ENCODE measurements around the gene NLRP7.
"Not testable (repeated sequence)": the region's sequence is repeated elsewhere in the genome, so short reads cannot be mapped to it uniquely, and the experiment has no call there.

The NLRP7 gene

GRCh38 chr19:54947381-54947780 lies at the start of gene NLRP7:
TSS of gene NLRP7 (minus strand) at chr19:54947530.
- no peak for DNase-seq

DNA sequence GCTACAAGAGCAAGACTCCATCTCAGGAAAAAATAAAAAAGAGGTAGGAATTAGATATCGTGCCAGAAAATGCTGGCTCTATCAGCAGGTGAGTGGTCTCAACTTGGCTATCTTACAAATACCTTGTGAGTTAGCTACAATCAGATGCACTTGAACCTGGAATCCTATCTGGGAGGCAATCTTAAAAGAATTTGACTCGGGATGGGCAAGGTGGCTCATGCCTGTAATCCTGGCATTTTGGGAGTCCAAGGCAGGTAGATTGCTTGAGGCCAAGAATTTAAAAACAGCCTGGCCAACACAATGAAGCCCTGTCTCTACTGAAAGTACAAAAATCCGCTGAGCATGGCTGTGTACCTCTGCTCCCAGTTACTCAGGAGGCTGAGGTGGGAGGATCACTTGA lies 48.2 kb upstream of the NLRP7 start:
- no peak for DNase-seq

- not testable (repeated sequence) for DNase-seq
Measured at GRCh38 chr19:54989531-54989930, 42.2 kb upstream of the NLRP7 start.

DNA sequence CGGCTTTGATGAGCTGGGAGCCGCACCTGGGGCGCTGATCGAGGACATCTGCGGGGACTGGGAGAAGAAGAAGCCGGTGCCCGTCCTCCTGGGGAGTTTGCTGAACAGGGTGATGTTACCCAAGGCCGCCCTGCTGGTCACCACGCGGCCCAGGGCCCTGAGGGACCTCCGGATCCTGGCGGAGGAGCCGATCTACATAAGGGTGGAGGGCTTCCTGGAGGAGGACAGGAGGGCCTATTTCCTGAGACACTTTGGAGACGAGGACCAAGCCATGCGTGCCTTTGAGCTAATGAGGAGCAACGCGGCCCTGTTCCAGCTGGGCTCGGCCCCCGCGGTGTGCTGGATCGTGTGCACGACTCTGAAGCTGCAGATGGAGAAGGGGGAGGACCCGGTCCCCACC lies 35.2 kb upstream of the NLRP7 start:
- DNase-seq: not testable (repeated sequence)

- not testable (repeated sequence) for DNase-seq
Measured at GRCh38 chr19:54973229-54974090, 26.1 kb upstream of the NLRP7 start.

DNA sequence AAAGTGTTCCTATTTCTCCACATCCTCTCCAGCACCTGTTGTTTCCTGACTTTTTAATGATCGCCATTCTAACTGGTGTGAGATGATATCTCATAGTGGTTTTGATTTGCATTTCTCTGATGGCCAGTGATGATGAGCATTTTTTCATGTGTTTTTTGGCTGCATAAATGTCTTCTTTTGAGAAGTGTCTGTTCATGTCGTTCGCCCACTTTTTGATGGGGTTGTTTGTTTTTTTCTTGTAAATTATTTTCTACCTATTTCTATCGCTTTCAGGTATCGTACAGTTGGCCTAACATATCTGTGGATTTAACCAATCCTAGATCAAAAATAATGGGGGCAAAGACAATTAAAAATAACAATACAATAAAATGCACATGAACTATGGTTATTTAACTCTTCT lies 24.1 kb upstream of the NLRP7 start:
- not testable (repeated sequence) for DNase-seq

DNA sequence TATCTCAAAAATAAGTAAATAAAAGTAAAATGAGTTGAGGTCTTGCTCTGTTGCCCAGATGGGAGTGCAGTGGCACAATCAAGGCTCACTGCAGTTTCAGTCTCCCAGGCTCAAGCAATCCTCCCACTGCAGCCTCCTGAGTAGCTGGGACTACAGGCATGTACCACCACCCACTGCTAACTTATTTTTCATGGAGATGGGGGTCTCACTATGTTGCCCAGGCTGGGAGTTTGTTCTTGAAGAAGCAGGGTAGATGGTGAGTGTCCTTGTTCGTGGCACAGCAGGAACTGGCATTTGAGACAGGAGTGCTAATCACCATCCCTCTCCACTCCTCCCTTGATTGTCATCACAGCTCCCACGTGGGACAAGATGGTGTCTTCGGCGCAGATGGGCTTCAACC lies 22.3 kb upstream of the NLRP7 start:
- no peak for DNase-seq

GRCh38 chr19:54967611-54968010 lies 20.3 kb upstream of the NLRP7 start:
- DNase-seq: no peak

- DNase-seq: not testable (repeated sequence)
Measured at GRCh38 chr19:54965055-54965454, 17.7 kb upstream of the NLRP7 start.

GRCh38 chr19:54959840-54960239 lies 12.5 kb upstream of the NLRP7 start:
- no peak for DNase-seq

GRCh38 chr19:54955376-54955775 lies 8.0 kb upstream of the NLRP7 start:
- no peak for DNase-seq

GRCh38 chr19:54953345-54953713 lies 6.0 kb upstream of the NLRP7 start:
- not testable (repeated sequence) for DNase-seq

- DNase-seq: no peak
Measured at GRCh38 chr19:54952591-54953344, 5.4 kb upstream of the NLRP7 start.

DNA sequence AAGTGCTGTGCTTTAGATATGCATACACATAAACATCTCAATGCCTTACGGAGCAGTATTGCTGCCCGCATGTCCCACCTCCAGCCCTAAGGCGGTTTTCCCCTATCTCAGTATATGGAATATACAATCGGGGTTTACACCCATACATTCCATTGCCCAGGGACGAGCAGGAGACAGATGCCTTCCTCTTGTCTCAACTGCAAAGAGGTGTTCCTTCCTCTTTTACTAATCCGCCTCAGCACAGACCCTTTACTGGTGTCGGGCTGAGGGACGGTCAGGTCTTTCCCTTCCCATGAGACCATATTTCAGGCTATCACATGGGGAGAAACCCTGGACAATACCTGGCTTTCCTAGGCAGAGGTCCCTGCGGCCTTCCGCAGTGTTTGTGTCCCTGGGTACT lies 3.2 kb upstream of the NLRP7 start:
- not testable (repeated sequence) for DNase-seq

DNA sequence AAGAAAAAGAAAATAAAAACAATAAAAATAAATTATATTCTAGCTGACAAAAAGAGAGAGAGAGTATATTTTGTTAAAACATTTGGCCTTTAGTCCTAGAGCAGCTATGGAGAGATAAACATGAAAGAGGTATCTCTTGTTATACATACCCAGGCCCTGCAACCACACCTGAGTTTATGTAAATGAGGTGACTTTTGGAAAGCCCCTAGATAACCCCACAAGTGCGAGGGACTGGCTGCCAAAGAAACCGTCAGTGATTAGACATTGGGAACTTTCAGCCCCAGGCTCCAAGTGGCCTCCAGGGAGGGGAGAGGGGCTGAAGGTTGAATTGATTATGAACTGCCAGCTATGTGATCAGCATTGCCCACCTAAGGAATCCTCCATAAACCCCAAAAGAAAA lies 2.1 kb upstream of the NLRP7 start:
- DNase-seq: no peak

- not testable (repeated sequence) for DNase-seq
Measured at GRCh38 chr19:54943772-54944361, 3.5 kb downstream of the NLRP7 start.

- not testable (repeated sequence) for DNase-seq
Measured at GRCh38 chr19:54939538-54939937, 7.8 kb downstream of the NLRP7 start.

DNA sequence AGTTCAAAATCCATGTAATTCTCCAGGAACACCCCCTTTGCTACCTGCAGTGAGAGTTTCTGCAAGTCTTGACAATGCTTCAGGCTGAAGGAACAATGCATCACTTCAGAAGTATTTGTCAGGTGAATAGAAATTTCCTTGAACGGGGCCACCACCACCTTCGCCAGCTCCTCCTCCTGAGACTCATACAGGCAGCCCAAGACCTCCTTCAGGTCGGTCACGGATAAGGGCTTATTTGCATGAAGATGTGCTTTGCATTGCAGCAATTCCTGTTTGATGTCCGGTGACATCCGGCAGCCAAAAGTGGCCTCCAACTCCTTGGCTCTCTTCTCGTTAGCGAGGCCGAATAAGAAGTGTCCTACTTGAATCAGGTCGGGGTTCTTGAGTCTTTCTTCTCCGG lies 8.4 kb downstream of the NLRP7 start:
- DNase-seq: no peak

DNA sequence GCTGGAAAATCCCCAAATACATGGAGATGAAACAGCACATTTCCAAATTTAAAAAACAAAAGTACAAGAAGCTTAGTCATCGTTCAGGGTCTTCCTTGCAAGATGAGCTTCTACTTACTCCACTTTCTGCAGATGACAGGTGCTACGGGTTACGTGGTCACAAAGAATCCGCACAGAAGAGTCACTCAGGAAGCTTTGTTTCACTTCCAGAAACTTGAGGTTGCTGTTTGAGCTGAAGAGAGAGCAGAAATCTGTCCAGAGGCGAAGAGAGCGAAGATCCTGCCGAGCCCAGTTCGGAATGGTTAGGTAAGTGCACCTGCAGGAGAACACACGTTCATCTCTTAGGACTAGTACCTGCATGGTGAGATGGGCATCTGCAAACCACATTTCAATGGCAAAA lies 9.4 kb downstream of the NLRP7 start:
- DNase-seq: no peak

DNA sequence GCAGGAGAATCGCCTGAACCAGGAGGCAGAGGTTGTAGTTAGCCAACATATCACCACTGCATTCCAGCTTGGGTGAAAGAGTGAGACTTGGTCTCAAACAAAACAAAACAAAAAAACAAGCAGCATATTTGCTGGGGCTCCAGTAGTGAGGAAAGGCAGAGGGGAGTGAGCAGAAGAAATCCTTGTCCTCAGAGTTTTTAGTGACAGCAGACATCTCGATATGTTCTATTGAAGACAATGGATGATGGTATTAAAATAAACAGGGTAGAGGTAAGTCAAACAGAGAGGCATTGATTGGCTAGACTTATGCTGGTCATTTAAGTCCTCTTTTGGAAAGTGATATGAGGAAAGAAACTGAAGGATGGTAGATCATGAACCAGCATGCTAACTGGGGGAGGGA lies 19.0 kb downstream of the NLRP7 start:
- DNase-seq: no peak

DNA sequence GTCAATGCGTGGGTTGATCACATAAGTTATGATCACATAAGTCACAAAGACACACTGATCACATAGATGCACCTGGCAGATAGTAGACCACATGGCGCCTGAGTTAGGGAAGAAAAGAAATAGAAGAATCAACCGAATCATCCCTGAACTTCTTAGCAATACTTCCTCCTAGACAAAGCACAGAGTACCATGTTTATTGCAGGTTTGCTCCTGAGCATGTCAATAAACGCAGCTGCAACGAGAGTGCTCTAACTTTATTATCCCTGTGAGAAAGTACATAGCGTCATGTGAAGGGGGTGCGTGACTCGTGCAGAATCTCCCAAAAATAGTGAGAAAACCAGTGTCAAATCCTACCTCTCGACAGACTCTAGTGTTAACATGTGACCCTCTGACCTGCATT lies 24.1 kb downstream of the NLRP7 start:
- DNase-seq: no peak

DNA sequence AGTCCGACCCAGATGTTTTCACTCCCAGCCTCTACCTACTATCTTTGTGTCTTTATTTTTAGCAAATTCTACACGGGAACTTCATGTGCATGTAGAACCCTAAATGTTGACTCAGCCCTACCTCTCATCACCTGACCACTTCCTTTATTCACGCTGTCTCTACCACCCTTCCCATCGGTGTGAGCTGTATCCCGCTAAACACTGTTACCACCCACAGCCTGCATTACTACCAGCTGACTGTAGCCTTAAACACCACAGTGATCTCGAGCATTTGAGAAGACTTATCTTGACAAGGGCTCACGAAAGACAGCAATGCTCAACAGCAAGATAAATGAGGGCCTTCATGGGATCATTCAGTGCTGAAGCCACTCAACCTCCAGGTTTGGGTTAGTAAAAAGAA lies 26.2 kb downstream of the NLRP7 start:
- DNase-seq: no peak

DNA sequence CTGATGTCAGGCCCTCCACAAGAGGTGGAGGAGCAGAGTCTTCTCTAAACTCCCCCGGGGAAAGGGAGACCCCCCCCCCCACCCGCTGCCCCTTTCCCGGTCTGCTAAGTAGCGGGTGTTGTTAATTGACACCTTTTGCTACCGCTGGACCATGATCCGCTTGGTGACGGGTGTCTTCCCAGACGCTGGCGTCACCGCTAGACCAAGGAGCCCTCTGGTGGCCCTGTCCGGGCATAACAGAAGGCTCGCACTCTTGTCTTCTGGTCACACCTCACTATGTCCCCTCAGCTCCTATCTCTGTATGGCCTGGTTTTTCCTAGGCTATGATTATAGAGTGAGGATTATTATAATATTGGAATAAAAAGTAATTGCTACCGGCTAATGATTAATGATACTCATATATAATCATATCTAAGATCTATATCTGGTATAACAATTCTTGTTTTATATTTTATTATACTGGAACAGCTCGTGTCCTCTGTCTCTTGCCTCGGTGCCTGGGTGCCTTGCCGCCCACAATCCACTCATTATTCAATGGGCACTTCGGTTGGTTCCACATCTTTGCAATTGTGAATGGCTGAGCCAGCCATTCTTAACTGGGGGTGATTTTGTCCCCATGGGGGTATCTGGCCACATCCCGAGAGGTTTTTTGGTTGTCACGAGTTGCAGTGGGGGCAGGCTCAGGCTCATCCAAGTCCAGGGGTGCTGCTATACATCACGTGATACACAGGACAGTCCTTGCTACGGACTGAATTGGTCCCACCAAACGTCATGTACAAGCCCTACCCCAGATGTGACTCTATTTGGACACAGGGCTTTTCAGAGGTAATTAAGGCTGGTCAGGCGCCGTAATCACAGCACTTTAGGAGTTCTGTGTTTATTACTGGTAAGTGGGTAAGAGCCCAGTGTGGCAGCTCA lies 27.4 kb downstream of the NLRP7 start:
- DNase-seq: not testable (repeated sequence)

All from CD4-positive, alpha-beta T cell treated with Interleukin-17A for 1 hour (primary cell).